DND-41 (cell line): ENCODE measurements around the gene AMH.

ENCODE experiments used
- ATAC-seq: fragments of 200-7000 bp; cut with Tn5 transposase; 3 replicates; pipeline ENCODE4 v1.9.1; 2021; ENCODE audit warnings: low read depth; ENCODE audit not compliant: insufficient read depth
- DNase-seq: peaks from one replicate; pipeline ENCODE4 v3.0.0-alpha.2; 2020
- H2AFZ ChIP-seq: 2 replicates; pipeline ENCODE4 v1.6.0; 2012; ENCODE audit warnings: low read depth, low read length
- H3K27ac ChIP-seq: 2 replicates; pipeline ENCODE4 v1.5.1; 2012; ENCODE audit warnings: low read length, inconsistent platforms
- H3K27me3 ChIP-seq: fragments of 200-600 bp; sonication (generic); 2 replicates; pipeline ENCODE4 v1.6.0; 2012; ENCODE audit warnings: low read length, mild to moderate bottlenecking, inconsistent platforms; ENCODE audit not compliant: insufficient read depth, poor library complexity
- H3K36me3 ChIP-seq: 2 replicates; pipeline ENCODE4 v1.5.1; 2012; ENCODE audit warnings: low read length, inconsistent platforms; ENCODE audit not compliant: insufficient read depth
- H3K4me1 ChIP-seq: 2 replicates; pipeline ENCODE4 v1.5.1; 2012; ENCODE audit warnings: mild to moderate bottlenecking, low read length; ENCODE audit not compliant: insufficient read depth
- H3K4me2 ChIP-seq: 2 replicates; pipeline ENCODE4 v1.6.0; 2012; ENCODE audit warnings: mild to moderate bottlenecking, moderate library complexity, low read length, inconsistent platforms; ENCODE audit not compliant: insufficient read depth
- H3K4me3 ChIP-seq, 2 experiments: fragments of 200-600 bp in 1 of 2; shearing (Covaris generic) in 1 of 2; 2 replicates each; pipeline ENCODE4 v1.5.1; 2012 to 2016; ENCODE audit warnings: inconsistent platforms in 2 of 2, low read length in 2 of 2, mild to moderate bottlenecking in 2 of 2, low read depth in 1 of 2, moderate library complexity in 1 of 2
- H3K79me2 ChIP-seq: 2 replicates; pipeline ENCODE4 v1.6.0; 2012; ENCODE audit warnings: low read length, inconsistent platforms; ENCODE audit not compliant: insufficient read depth
- H3K9ac ChIP-seq: 2 replicates; pipeline ENCODE4 v1.6.0; 2012; ENCODE audit warnings: low read depth, mild to moderate bottlenecking, inconsistent platforms, low read length, moderate library complexity
- H3K9me3 ChIP-seq: 2 replicates; pipeline ENCODE4 v1.5.1; 2012; ENCODE audit warnings: low read length, moderate library complexity, mild to moderate bottlenecking, inconsistent platforms; ENCODE audit not compliant: insufficient read depth, severe bottlenecking
- H4K20me1 ChIP-seq: 2 replicates; pipeline ENCODE4 v1.6.0; 2012; ENCODE audit warnings: low read length; ENCODE audit not compliant: insufficient read depth
- EZH2 ChIP-seq: IDR thresholded peaks from 3 replicates; pipeline ENCODE4 v1.6.1; 2012; ENCODE audit warnings: borderline replicate concordance, low read depth, mild to moderate bottlenecking, moderate library complexity, low read length, inconsistent platforms; ENCODE audit not compliant: severe bottlenecking
- TF ChIP-seq, protein P1 (sequence below): IDR thresholded peaks from 2 replicates; pipeline ENCODE4 v1.5.1; 2012; ENCODE audit warnings: borderline replicate concordance, low read length, moderate library complexity, mild to moderate bottlenecking; ENCODE audit not compliant: poor library complexity, severe bottlenecking; ENCODE audit errors: extremely low read depth

Gene AMH

GRCh38 chr19:2282062-2282861, 33.1 kb downstream of the AMH start, which contains the start of gene PEAK3:
TSS of gene PEAK3 (minus strand) at chr19:2282175. CDS start at chr19:2280931, 1,244 bp downstream.
- Histone ChIP-seq H4K20me1 (peaks cover under 1% of the 10 kb centered on the region; the same call in 1 of the 2 replicates), H3K4me1 (no peaks in the 10 kb centered on the region), H3K4me3 (no peak within 1 kb of the TSS), H3K79me2 (no peaks in the 10 kb centered on the region), H2AFZ (no peak within 1 kb of the TSS), H3K9ac (no peak within 1 kb of the TSS), H3K36me3 (no peaks in the 10 kb centered on the region), H3K27me3 (no peaks in the 10 kb centered on the region), H3K4me2 (no peak within 1 kb of the TSS), H3K9me3 (no peaks in the 10 kb centered on the region), H3K27ac (no peak within 1 kb of the TSS)
- ATAC-seq (no peak), DNase-seq (no peak)
- TF ChIP-seq, protein P1, sequence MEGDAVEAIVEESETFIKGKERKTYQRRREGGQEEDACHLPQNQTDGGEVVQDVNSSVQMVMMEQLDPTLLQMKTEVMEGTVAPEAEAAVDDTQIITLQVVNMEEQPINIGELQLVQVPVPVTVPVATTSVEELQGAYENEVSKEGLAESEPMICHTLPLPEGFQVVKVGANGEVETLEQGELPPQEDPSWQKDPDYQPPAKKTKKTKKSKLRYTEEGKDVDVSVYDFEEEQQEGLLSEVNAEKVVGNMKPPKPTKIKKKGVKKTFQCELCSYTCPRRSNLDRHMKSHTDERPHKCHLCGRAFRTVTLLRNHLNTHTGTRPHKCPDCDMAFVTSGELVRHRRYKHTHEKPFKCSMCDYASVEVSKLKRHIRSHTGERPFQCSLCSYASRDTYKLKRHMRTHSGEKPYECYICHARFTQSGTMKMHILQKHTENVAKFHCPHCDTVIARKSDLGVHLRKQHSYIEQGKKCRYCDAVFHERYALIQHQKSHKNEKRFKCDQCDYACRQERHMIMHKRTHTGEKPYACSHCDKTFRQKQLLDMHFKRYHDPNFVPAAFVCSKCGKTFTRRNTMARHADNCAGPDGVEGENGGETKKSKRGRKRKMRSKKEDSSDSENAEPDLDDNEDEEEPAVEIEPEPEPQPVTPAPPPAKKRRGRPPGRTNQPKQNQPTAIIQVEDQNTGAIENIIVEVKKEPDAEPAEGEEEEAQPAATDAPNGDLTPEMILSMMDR: no peak
- no peak for TF ChIP-seq EZH2

DNA sequence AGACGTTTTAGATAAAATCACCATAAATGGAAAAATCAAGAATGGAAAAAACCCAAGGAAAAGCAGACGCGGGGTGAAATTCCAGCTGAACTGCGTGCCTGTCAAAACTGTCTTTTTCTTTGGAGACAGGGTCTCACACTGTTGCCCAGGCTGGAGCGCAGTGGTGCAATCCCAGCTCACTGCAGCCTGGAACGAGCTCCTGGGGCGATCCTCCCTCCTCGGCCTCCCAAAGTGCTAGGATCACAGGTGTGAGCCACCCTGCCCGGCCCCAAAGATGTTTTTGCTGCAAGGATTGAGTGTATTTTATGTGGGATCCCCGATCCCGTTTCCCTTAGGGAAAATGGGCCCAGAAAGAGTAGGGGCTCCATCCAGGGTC, 33.7 kb downstream of the AMH start:
- Histone ChIP-seq H3K36me3 (no peaks in the 10 kb centered on the region), H3K27ac (no peak overlapping the region), H2AFZ (no peak overlapping the region), H3K4me3 (no peak overlapping the region), H3K9me3 (no peaks in the 10 kb centered on the region), H3K9ac (no peak overlapping the region), H3K4me2 (no peak overlapping the region), H3K4me1 (no peaks in the 10 kb centered on the region), H3K79me2 (no peaks in the 10 kb centered on the region), H3K27me3 (no peaks in the 10 kb centered on the region), H4K20me1 (peaks cover 2% of the 10 kb centered on the region; the same call in 1 of the 2 replicates)
- TF ChIP-seq, protein P1: no peak
- no peak for TF ChIP-seq EZH2
- no peak for ATAC-seq
- no peak for DNase-seq

GRCh38 chr19:2283835-2284507, 34.8 kb downstream of the AMH start:
- Histone ChIP-seq H3K4me2 (no peak overlapping the region), H4K20me1 (peaks cover 9% of the 10 kb centered on the region; the same call in 1 of the 2 replicates), H3K9ac (no peak overlapping the region), H3K4me1 (no peaks in the 10 kb centered on the region), H3K27me3 (no peaks in the 10 kb centered on the region), H3K27ac (no peak overlapping the region), H3K4me3 (no peak overlapping the region), H2AFZ (no peak overlapping the region), H3K36me3 (no peaks in the 10 kb centered on the region), H3K9me3 (no peaks in the 10 kb centered on the region), H3K79me2 (no peaks in the 10 kb centered on the region)
- no peak for ATAC-seq
- no peak for DNase-seq
- TF ChIP-seq, protein P1: no peak
- TF ChIP-seq EZH2: no peak
